Measurements from ENCODE around the gene CMSS1.

GRCh38 chr3:99927671-99928457 lies 110.2 kb downstream of the CMSS1 start:
- no peak for TF ChIP-seq POLR2A (IDR thresholded peaks at IDR 0.05)
- no peak for TF ChIP-seq CTCF (IDR thresholded peaks at IDR 0.05)

Data from adrenal gland (tissue), 5 donors.